ENCODE results near the gene HLA-DQA2. TPM values are rescaled to one million over a fixed set of nuclear protein-coding genes. Genes with fewer than 3 reads are reported as not detected.
A peak's percentile ranks its signal among the peaks of the same experiment; 100 is the strongest.

Gene HLA-DQA2
- total RNA-seq, 6 experiments from 2014 or later = 0.25 to 7.7 (median 0.72) TPM; not detected in 1

DNA sequence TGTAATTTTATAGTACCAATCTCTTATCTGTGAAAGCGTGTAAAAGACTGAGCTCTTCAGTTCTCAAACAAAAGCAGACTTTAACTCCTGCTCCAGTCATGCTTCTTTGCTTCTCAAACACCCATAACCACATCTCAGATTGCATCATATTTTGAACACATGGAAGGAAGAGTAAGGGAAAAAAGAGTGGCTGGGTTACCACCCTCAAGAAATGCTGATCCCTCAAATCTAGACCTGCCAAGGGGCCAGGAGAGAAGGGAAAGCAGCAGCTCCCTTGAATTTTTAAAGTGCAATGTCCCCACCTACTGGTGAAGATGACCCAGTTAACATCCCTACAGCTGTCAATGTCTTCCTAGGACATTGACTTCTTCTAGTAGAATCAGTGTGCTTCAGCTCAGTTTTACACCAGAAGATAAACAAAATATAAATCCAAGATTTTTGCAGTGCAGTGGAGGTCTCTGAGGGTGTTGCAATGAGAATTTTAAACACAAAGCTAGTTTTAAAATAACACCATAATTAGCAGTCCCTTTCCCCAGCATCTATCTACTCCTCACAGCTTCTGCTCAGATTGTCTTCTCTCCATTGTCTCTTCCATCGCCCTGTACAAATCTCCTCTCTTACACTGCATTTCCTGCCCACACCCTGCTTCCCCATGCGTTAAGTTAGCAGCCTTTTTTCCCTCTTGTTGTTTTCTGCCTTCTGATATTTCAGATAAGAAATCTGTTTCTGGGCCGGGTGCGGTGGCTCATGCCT, 44.8 kb downstream of the HLA-DQA2 start:
- no peak overlapping the region for H3K27ac ChIP-seq
- H3K9me3 ChIP-seq = no peaks in the 10 kb centered on the region
- TF ChIP-seq, protein P1, sequence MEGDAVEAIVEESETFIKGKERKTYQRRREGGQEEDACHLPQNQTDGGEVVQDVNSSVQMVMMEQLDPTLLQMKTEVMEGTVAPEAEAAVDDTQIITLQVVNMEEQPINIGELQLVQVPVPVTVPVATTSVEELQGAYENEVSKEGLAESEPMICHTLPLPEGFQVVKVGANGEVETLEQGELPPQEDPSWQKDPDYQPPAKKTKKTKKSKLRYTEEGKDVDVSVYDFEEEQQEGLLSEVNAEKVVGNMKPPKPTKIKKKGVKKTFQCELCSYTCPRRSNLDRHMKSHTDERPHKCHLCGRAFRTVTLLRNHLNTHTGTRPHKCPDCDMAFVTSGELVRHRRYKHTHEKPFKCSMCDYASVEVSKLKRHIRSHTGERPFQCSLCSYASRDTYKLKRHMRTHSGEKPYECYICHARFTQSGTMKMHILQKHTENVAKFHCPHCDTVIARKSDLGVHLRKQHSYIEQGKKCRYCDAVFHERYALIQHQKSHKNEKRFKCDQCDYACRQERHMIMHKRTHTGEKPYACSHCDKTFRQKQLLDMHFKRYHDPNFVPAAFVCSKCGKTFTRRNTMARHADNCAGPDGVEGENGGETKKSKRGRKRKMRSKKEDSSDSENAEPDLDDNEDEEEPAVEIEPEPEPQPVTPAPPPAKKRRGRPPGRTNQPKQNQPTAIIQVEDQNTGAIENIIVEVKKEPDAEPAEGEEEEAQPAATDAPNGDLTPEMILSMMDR (IDR thresholded peaks at IDR 0.05) = peak; percentile 56 to 80 (median 66)
- no peak for TF ChIP-seq POLR2A (IDR thresholded peaks at IDR 0.05)
- H3K27me3 ChIP-seq = no peaks in the 10 kb centered on the region
- no peak overlapping the region for H3K4me3 ChIP-seq
- 20% methylated on average over 5 of the region's 5 CpGs for WGBS (ENCODE audit: insufficient coverage, low coverage, low lambda C conversion rate, missing lambda C conversion rate)
- ATAC-seq (peak; percentile 84 to 97 (median 95)), DNase-seq (no peak)
- H3K4me1 ChIP-seq = no peaks in the 10 kb centered on the region
- intact Hi-C loops (cut with DNase I) = no loop called here
- H3K36me3 ChIP-seq = no peaks in the 10 kb centered on the region

DNA sequence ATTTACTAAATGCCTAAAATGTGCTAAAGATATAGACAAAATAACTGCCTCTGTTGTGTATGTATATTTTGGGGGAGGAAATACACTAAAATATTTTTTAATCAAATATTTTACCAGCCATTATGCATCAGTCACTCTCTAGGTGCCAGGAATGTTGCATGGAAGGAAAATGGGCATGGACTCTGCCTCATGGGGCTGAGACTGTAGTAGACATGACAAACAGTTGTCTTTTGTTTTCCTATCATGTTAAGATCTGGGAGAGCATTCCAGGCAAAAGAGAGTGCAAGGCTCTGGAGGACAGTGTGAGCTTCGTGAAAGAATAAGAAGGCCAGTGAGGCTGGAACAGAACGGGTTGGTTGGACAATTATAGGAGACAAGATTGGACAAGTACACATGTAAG, 49.1 kb downstream of the HLA-DQA2 start:
- ATAC-seq = no peak
- Histone ChIP-seq H3K4me3 (no peak overlapping the region), H3K9me3 (no peaks in the 10 kb centered on the region), H3K4me1 (no peaks in the 10 kb centered on the region), H3K36me3 (no peaks in the 10 kb centered on the region), H3K27ac (no peak overlapping the region), H3K27me3 (no peaks in the 10 kb centered on the region)
- WGBS (ENCODE audit: insufficient coverage, low coverage, low lambda C conversion rate, missing lambda C conversion rate) = 52% methylated on average over 2 of the region's 2 CpGs
- intact Hi-C loops (cut with DNase I) = loop anchor here in 1 of 2 donors (10.0 kb wide), 1 partner anchor 376 kb away; no protein-coding TSS in a partner anchor
- TF ChIP-seq, protein P1 (IDR thresholded peaks at IDR 0.05) = no peak
- no peak for TF ChIP-seq POLR2A (IDR thresholded peaks at IDR 0.05)
- no peak for DNase-seq

DNA sequence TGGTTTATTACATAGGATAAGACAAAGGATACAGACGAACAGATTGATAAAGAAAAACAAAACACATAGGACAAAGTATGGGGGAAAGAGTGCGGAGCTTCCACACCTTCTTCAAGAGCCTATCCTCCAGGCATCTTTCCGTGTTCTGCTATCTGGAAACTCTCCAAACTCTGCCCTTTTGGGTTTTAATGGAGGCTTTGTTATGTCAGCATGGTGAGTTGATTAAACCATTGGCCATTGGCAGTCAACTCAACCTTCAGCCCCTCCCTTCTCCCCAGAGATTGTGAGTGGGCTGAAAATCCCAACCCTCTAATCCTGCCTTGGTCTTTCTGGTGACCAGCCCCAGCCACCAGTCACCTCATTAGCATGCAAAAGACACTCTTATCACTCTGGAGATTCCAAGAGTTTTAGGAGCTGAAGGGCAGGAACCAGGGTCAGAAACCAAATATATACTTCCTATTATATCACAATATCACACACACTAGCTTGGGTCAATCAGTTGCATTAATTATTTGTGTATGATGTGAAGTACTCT, 51.8 kb downstream of the HLA-DQA2 start:
- no peaks in the 10 kb centered on the region for H3K27me3 ChIP-seq
- 48% methylated on average over 3 of the region's 3 CpGs for WGBS (ENCODE audit: insufficient coverage, low coverage, low lambda C conversion rate, missing lambda C conversion rate)
- intact Hi-C loops (cut with DNase I) = loop anchor here in 1 of 2 donors (10.0 kb wide), 1 partner anchor 378 kb away; no protein-coding TSS in a partner anchor
- no peak for TF ChIP-seq POLR2A (IDR thresholded peaks at IDR 0.05)
- TF ChIP-seq, protein P1 (IDR thresholded peaks at IDR 0.05) = no peak
- H3K4me3 ChIP-seq = no peak overlapping the region
- H3K9me3 ChIP-seq = no peaks in the 10 kb centered on the region
- H3K36me3 ChIP-seq = no peaks in the 10 kb centered on the region
- ATAC-seq = no peak
- DNase-seq = no peak
- no peaks in the 10 kb centered on the region for H3K4me1 ChIP-seq
- no peak overlapping the region for H3K27ac ChIP-seq

DNA sequence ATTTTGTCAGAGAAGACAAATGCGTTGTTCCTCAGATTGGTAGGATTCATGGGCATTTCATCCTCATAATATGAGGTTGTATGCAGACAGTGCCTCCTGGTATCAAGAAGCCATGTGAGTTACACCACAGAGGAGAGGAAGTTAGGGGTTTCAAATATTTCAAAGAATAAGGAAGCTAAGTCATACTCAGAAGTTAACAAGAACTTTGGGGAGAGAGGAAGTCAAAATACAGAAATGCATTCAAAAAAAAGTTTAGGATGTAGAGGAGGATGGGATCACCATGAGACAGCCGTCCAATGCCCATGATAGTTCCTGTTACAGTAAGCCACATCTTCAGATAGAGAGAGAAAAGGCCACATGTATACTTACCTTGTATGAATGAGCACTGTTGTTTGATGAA, 53.3 kb downstream of the HLA-DQA2 start:
- intact Hi-C loops (cut with DNase I) = loop anchor here in 1 of 2 donors (10.0 kb wide), 1 partner anchor 380 kb away; no protein-coding TSS in a partner anchor
- WGBS (ENCODE audit: insufficient coverage, low coverage, low lambda C conversion rate, missing lambda C conversion rate) = 25% methylated on average over 2 of the region's 2 CpGs

More for the DNA sequence above, 53.3 kb downstream of the HLA-DQA2 start:
- no peaks in the 10 kb centered on the region for H3K9me3 ChIP-seq
- H3K27ac ChIP-seq = no peak overlapping the region
- H3K36me3 ChIP-seq = no peaks in the 10 kb centered on the region
- H3K4me1 ChIP-seq = no peaks in the 10 kb centered on the region
- TF ChIP-seq, protein P1 (IDR thresholded peaks at IDR 0.05) = no peak
- TF ChIP-seq POLR2A (IDR thresholded peaks at IDR 0.05) = no peak
- no peaks in the 10 kb centered on the region for H3K27me3 ChIP-seq
- no peak for DNase-seq
- H3K4me3 ChIP-seq = no peak overlapping the region
- peak; percentile 10 to 57 (median 40) for ATAC-seq

Small RNA genes lying within 50 kb of the gene (microRNA-seq; reads per million reads assigned to microRNA genes)
- 0 reads per million in 2 donors for gene MIR3135B

Small RNA genes lying within 50 kb of the gene (small RNA-seq; reads per million reads assigned to genes)
- 0 reads per million in 2 experiments for gene MIR3135B

Other genes with a start within 250 kb of the HLA-DQA2 start
- gene HLA-DRB5, start 211.1 kb upstream of the HLA-DQA2 start, total RNA-seq = 10 to 100 TPM in 2 of 6 experiments, 1 to 10 TPM in 3, under 1 TPM in 1; 0.86 to 42.5 (median 5.0) TPM
- gene HLA-DRB1, start 151.5 kb upstream of the HLA-DQA2 start, total RNA-seq = 10 to 100 TPM in 5 of 6 experiments, 1 to 10 TPM in 1; 8.3 to 52.8 (median 23.6) TPM
- gene HLA-DQA1, start 104.0 kb upstream of the HLA-DQA2 start, total RNA-seq = 10 to 100 TPM in 3 of 6 experiments, under 1 TPM in 3; 0.31 to 15.9 (median 5.4) TPM
- gene HLA-DQB1, start 74.7 kb upstream of the HLA-DQA2 start, total RNA-seq = 10 to 100 TPM in 2 of 6 experiments, 1 to 10 TPM in 1, under 1 TPM in 2, not detected in 1; 0.33 to 14.7 (median 1.7) TPM
- gene HLA-DQB2, start 22.1 kb downstream of the HLA-DQA2 start, total RNA-seq = 1 to 10 TPM in 1 of 6 experiments, under 1 TPM in 2, not detected in 3; 0.24 to 5.1 (median 0.46) TPM
- gene HLA-DOB, start 75.6 kb downstream of the HLA-DQA2 start, total RNA-seq = under 1 TPM in 2 of 6 experiments, not detected in 4; 0.16 to 0.20 TPM
- 10 to 100 TPM in 4 of 6 experiments, 1 to 10 TPM in 2; 8.8 to 20.2 (median 15.9) TPM for gene TAP2, start 97.3 kb downstream of the HLA-DQA2 start, total RNA-seq
- 10 to 100 TPM; 34.7 to 66.3 (median 40.5) TPM for gene PSMB8, start 102.7 kb downstream of the HLA-DQA2 start, total RNA-seq
- gene TAP1, start 112.3 kb downstream of the HLA-DQA2 start, total RNA-seq = 10 to 100 TPM in 5 of 6 experiments, 1 to 10 TPM in 1; 7.7 to 24.9 (median 17.8) TPM
- gene PSMB9, start 112.8 kb downstream of the HLA-DQA2 start, total RNA-seq = 10 to 100 TPM in 5 of 6 experiments, 1 to 10 TPM in 1; 7.1 to 33.2 (median 18.0) TPM
- 10 to 100 TPM in 1 of 6 experiments, 1 to 10 TPM in 5; 1.8 to 22.0 (median 6.5) TPM for gene HLA-DMB, start 199.6 kb downstream of the HLA-DQA2 start, total RNA-seq
- gene HLA-DMA, start 211.7 kb downstream of the HLA-DQA2 start, total RNA-seq = 10 to 100 TPM in 4 of 6 experiments, 1 to 10 TPM in 2; 6.9 to 26.2 (median 10.7) TPM
- 100 to 1,000 TPM in 1 of 6 experiments, 10 to 100 TPM in 5; 66.3 to 111 (median 73.7) TPM for gene BRD2, start 227.2 kb downstream of the HLA-DQA2 start, total RNA-seq

Measured in right lobe of liver (tissue), 6 donors.